GM18867 (cell line): Measurements from ENCODE around the gene OR2T34.
"Not testable (repeated sequence)": the region's sequence is repeated elsewhere in the genome, so short reads cannot be mapped to it uniquely, and the experiment has no call there.

ENCODE experiments used
- ATAC-seq: cut with Tn5 transposase; IDR thresholded peaks from one replicate; pipeline ENCODE4 v1.9.1; 2021; ENCODE audit warnings: mild to moderate bottlenecking, moderate library complexity; ENCODE audit not compliant: unreplicated experiment

OR2T34 gene

DNA sequence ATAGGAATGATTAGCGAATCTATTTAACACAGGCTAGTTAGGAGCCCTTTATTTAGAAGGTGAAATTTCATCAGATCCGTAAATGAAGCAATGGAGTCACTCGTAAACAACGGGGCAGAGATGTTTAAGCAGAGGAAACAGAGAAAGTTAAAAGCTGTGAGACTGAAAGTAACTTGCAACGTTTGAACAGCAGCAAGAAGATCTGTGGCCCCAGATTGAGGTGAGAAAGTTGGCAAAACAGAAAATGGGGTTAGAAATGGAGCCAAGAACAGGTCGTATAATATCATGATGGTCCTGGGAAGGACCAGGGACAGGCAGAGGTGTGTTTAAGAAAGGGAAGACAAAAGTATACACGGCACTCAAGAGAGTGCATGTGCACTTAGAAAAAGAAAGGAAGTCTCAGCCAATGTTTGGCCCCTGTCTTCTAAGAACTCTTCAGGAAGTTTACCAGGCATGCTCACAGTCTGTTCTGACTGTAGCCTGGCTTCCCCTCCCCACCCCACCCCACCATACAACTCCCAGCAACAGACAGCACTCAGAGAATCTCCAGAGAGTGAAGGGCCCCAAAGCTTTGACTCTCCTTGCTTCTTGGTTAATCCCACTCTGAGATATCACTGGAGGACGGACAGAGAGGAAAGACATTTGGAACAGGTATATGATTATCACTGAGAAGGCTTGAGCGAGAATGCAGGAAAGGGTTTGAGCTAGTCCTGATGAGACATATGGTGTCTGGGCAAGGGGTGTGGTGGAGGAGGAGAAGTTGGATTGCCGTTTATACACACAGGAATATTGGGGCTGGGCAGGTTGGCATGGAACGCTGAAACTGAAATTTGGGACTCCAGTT, 8.8 kb downstream of the OR2T34 start:
- ATAC-seq: peak; percentile 74

DNA sequence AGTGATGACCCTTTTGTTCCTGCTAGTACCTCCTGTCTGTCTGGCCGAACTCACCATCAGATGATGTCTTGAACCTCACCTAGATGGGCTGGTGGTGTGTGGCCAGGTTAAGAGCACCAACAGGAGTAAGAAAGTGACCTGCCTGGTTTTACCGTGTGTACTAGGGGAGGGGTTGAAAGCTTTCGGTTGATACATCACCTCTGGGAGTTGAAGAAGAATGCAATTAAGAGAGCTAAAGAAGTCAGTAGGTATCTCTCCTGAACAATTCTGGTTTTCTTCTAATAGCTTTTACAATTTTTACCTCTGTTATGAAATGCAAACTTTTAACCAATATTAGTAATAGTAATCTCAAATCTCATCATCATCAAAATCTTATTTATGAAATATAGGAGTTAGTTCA, 11.9 kb downstream of the OR2T34 start, which contains the start of gene OR2T29:
OR2T29 (minus strand) TSS at position 101 of the 400 bp plus-strand sequence. CDS start 3,281 bp downstream, outside the sequence.
- ATAC-seq: not testable (repeated sequence)

DNA sequence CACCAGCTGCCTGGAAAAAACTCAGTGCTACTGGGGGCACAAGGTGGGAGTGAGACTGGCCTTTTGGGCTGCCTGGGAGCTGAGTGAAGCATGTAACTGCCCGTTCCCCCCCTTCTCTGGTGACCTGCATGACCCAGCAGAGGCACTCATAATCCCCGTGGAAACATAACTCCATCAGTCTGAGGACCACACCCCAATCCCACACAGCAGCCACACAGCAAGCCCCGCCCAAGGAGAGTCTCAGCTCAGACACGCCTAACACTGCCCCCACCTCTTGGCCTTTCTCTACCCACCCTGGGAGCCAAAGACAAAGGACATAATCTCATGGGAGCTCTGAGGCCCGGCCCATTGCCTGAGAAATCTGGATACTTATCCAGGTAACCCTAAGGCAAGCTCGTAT, 23.5 kb downstream of the OR2T34 start:
- not testable (repeated sequence) for ATAC-seq

DNA sequence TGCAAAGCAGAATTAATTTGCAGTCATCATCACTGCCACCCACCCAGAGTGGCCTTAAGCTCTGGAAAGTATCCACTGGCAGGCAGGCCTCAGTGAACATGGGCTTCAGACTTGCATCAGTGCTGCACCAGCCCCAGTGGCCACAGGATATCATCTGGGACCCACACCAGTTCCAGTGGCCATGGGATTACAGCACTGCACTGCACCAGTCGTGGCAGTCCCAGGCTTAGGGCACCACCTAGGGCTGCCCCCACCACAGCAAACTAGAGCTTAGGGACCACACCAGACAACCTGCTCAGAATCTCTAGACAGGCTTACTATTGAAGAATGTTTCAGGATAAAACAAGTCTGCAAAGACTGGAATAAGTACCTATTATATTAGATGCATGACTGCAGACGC, 27.2 kb downstream of the OR2T34 start:
- not testable (repeated sequence) for ATAC-seq

DNA sequence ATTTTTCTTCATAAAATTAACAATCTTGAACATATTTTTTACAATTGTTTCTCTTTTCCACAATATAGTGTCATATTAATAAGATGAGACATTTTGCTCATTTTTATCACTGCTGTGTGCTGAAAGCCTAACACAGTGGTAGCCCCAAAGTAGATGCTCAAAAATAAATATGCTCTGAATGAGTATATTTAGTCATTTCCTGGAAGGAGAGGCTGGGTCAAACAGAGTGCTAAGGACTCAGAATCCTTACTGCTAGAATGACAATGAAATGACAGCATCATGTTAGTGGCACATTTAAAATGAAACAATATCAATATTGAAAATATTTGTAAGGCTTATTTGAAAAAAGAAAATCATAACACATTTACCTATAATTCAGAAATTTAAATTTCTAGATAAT, 37.1 kb downstream of the OR2T34 start:
- not testable (repeated sequence) for ATAC-seq
